Activated gamma-delta T cell (primary cell): ENCODE data around the gene OR6N1.

ENCODE experiments used
- DNase-seq: peaks from one replicate; lab custom pipeline; 2025; lab: John Stamatoyannopoulos, UW
- total RNA-seq, 2 donors: gene quantifications; one replicate each; lab custom pipeline; 2026; lab: John Stamatoyannopoulos, UW

OR6N1 gene, protein sequence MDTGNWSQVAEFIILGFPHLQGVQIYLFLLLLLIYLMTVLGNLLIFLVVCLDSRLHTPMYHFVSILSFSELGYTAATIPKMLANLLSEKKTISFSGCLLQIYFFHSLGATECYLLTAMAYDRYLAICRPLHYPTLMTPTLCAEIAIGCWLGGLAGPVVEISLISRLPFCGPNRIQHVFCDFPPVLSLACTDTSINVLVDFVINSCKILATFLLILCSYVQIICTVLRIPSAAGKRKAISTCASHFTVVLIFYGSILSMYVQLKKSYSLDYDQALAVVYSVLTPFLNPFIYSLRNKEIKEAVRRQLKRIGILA
- total RNA-seq: 0 to 0.04 reads per million in 2 donors

DNA sequence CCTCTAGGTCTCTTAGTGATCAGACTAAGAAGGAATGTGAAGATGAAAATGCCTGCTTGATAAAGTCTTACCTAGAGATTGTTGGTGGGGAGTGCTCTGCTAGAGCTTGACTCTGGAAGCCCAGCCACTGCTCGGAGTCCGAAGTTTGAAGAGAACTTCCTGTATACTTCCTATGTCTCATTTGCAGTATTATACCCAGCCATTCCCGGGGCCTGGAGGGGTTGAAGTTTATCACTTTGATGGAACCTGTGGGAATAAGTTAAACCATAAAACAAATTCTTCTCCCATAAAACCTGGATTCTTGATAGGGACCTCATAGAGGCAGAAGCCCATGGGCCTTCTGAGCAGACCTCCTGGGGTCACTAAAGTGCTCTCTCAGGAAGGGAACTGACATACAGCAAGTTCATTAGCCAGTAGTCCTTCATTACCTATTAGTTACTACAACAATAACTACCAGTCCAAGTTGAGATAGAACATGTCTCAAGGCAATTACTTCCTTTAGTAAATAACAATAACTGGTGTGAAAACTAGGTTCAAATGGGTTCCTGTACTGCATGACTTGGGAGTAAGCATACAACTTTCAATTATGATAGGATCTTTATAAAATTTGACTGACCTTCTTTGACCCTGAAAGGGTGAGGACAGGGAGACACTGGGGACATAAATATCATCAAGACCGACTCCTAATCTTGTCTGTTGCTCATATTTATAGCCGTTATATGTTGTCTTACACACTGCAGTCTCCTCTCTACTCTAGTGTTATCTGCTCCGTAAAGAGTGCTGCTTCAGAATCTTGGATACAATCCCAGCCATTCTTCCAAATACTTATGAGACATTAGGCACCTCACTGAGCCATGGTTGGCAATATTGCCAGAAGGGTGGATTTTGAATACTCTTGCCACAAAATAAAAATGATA, at the start of gene OR6N1:
Gene OR6N1 (minus strand): TSS at position 246 of the 917 bp plus-strand sequence. CDS start 5,513 bp downstream, outside the sequence.
- no peak for DNase-seq

DNA sequence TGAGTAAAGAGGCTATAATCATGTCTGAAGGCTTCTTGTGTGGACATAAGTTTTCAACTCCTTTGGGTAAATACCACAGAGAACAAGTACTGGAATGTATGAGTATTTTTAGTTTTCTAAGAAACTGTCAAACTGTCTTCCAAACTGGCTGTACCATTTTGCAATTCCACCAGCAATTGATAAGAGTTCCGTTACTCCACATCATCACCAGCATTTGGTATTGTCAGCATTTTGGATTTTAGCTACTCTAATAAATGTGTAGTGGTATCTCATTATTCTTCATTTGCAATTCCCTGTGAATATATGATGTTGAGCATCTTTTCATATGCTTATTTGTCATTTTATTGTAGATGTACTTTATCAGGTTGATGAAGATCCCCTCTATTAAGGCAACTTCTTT, 49.7 kb upstream of the OR6N1 start:
- no peak for DNase-seq

GRCh38 chr1:158819461-158820443, 47.8 kb upstream of the OR6N1 start:
- DNase-seq: no peak

DNA sequence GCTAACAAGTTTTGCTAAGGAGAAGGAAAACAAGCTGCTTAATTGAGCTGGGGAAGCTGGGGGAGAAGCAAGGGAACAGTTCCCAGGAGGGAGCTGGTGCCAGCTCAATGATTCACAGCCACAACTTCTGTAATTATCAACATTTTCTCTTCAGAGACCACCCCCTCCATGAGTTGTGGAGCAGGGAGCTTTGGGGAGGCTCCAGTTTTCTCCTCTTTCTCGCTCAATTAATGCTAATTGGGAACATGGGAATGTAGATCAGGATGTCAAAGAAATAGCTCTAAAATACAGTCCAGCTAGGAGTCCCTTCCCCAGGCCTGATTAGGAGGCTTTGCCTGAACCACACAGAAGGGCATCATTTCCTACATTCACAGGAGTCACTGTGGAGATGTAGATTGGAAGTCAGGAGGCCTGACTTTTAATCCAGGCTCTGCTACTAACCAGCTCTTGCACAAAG, 47.0 kb upstream of the OR6N1 start:
- DNase-seq: no peak

DNA sequence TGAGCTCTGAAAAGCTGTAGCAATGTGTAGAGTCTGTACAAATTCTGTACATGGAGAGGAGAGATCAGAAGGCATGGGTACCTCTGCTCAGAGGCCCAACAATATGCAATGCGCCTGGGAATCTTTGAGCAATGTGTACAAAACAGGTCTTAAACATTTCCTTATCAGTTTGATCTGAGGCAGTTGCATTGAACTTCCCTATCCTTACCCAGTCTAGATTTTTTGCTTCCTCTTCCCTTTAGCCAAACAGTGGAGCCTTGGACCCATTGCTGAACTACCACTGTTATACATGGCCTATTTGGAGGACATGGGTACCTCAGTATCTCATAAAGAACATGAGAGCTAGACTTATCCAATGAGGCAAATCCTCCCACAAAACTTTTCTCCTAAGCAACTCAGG, 46.6 kb upstream of the OR6N1 start:
- no peak for DNase-seq

DNA sequence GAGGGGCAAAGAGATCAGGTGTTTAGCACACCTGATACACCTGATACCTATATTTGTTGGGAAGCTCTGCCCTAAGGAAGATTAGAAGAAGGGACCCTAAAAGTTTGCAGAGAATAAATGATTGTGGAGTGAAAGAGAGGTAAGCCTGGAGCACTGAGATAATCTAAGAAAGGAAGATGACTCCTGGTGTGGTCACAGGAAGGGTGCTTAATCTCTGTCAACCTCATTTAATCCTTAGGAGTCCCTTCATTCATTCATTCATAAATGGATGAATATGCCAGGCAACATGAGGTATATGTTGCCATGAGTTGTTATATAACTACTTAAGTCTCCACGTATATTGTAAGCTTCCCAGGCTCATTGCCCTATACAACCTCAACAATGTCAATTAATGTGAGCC, 43.0 kb upstream of the OR6N1 start:
- DNase-seq: no peak

- DNase-seq: no peak
These were observed 41.2 kb upstream of the OR6N1 start for GRCh38 chr1:158813164-158813563.

- no peak for DNase-seq
These were observed 40.3 kb upstream of the OR6N1 start for GRCh38 chr1:158812336-158812735.

DNA sequence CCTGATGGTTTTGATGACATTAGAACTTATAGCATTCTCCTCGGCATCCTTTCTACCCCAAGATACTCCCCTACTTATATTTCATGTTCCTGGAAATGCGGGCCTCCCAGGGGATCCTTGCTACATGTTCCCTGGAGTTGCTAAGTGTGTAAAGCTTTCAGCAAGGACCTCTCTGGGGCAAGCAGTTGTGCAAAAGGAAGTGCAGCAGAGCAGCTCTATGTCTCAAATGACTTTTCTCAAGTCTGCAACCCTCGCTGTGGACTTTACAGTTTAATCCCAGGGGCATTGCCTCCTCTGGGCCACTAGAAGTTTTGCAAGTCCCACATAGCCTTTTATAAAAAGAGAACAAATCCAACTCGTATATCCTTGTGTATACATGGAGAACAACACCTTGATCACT, 38.3 kb upstream of the OR6N1 start:
- DNase-seq: no peak

DNA sequence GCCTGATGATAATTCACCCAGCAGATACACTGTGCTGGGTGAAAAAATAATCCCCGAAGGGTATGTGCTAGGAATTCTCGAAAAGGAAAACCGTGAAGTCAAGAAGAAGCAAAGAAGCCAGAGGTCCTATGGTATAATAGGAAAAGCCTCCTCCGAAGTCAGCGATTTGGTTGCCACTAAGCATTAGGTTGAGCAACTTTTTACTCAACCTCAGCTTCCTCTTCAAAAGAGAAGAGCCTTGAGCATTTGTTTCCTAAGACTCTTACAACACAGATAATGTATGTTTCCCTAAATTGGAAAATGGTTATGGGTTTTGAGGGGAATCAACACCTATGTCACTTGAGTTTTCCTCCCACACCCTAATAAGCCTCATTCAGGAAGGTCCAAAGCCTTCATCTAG, 37.9 kb upstream of the OR6N1 start:
- DNase-seq: no peak

DNA sequence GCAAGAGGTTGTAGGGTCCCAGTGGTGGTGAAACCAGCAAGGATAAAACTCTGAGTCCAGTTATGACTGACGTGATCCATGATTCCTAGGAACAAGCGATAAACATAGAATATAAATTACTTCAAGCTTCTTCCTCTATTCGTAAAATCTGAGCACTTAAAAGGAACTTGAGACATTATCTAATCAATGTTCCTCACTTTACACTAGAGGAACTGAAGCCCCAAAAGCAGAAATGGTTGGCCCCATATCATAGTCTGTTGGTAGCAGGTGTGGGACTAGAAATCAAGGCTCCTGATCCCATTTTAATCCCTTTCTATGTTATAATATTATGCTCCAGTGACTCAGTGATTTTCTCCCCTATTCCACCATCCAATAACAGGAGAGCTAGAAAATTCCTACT, 37.3 kb upstream of the OR6N1 start:
- no peak for DNase-seq

- DNase-seq: no peak
These were observed 35.0 kb upstream of the OR6N1 start for GRCh38 chr1:158806916-158807536.

GRCh38 chr1:158803678-158804077, 31.7 kb upstream of the OR6N1 start:
- DNase-seq: no peak

DNA sequence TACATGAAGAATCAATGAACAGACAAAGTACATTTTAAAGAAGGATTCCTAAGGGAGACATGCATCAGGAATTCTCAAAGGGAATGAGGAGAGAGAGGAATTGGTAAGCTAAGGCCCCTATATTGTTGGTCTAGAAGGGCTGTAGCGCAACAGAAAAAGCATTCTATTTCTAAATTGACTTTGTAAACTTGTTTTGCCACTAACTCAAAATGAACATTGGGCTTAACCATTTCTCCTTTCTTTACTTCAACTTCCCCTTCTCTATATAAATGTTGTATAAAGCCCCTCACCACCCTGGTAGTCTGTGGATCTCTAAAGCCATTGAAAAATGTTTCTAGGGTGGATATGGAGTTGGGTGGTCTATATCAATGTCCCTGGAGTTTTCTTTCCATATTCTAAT, 29.4 kb upstream of the OR6N1 start:
- no peak for DNase-seq

DNA sequence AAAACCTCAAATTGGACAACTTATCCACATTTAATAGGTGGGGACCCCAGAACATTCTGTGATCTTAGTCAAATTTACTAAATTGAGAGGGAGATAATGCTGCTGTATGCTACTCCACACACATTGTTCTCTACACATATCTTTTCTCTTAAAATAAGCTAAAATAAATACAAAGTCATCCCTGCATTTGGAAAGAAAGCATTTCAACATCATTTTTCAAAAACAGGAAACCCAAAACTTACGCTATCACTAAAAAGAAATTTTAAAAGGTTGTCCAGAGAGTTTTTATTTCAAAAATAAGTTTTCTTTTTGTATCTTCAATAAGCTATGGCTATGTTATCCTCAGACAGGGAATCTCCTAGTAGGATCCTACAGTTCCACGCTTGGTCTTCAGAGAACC, 28.5 kb upstream of the OR6N1 start:
- no peak for DNase-seq

DNA sequence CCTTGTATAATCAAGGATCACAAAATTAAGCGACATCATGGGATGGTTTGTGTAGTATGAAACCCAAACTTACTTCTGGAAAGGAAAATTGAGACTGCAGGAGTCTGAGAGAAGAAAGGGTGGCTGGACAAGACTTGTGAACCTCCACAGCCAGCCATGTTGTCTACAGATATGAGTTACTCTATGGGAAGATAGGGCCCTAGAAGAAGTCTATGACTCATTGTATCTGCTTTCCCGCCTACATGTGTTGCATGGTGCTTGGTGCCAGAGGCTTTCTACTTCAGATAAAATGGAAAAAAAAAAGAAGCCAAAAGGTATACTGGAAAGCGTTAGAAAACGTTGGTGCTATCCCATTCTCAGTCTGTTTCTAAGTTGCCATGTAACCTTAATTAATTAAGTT, 27.7 kb upstream of the OR6N1 start:
- no peak for DNase-seq

GRCh38 chr1:158798531-158798930, 26.5 kb upstream of the OR6N1 start:
- no peak for DNase-seq

DNA sequence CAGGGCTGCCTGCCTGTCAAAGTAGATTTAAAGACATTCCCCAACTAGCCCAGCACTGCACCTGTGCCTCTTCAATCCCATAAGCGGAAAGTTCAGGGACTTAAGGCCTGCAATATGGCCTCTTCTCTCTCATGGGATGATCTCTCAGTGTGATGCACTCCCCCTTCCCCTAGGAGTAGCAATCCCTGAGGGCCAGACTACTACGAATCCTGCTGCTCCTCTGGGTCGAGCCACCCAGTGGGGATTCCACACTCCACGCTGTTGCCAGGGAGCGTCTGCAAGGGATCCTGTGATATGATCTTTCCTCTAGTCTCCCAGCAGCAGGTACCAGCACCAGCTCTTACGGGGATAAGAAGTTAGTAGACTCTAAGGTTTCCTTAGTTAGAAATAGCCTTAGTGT, 22.3 kb upstream of the OR6N1 start:
- no peak for DNase-seq

- no peak for DNase-seq
These were observed 21.6 kb upstream of the OR6N1 start for GRCh38 chr1:158793604-158794003.

GRCh38 chr1:158781104-158781503, 9.1 kb upstream of the OR6N1 start, which contains the start of gene OR6N2:
Gene OR6N2, minus strand, starts transcription at chr1:158781204. Its CDS starts 3,569 bp downstream, at chr1:158777635.
- DNase-seq: no peak

DNA sequence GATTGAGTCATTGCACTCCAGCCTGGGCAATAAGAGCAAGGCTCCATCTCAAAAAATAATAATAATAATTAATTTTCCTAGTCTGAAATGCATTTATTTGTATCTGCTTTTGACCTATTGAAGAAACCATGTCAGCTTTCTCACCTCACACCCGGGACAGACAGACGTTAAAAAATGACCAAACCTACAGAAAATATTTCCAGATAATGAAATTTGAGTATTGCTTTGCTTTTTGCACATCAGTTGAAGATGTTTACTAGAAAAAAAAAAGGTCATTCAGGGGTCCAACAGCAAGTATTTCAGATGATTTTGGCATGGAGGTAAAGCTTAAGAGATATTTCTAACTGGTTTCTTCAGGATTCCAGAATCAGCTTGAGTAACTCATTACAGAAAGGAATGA, 17.6 kb downstream of the OR6N1 start, which contains the start of gene OR6K6:
Gene OR6K6 (plus strand): TSS at position 301 of the 400 bp plus-strand sequence. CDS start 168 bp downstream, outside the sequence.
- no peak for DNase-seq
